ENCODE results near the gene PTK6.
A peak's percentile ranks its signal among the peaks of the same experiment; 100 is the strongest.

- TF ChIP-seq, protein P1, sequence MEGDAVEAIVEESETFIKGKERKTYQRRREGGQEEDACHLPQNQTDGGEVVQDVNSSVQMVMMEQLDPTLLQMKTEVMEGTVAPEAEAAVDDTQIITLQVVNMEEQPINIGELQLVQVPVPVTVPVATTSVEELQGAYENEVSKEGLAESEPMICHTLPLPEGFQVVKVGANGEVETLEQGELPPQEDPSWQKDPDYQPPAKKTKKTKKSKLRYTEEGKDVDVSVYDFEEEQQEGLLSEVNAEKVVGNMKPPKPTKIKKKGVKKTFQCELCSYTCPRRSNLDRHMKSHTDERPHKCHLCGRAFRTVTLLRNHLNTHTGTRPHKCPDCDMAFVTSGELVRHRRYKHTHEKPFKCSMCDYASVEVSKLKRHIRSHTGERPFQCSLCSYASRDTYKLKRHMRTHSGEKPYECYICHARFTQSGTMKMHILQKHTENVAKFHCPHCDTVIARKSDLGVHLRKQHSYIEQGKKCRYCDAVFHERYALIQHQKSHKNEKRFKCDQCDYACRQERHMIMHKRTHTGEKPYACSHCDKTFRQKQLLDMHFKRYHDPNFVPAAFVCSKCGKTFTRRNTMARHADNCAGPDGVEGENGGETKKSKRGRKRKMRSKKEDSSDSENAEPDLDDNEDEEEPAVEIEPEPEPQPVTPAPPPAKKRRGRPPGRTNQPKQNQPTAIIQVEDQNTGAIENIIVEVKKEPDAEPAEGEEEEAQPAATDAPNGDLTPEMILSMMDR (IDR thresholded peaks at IDR 0.05) = peak in 1 of 6 experiments; percentile 5
- TF ChIP-seq POLR2A (IDR thresholded peaks at IDR 0.05) = no peak
Measured at GRCh38 chr20:63519668-63520503, 17.3 kb downstream of the PTK6 start.
